Heart left ventricle (tissue), 13 donors: ENCODE results near the gene WWOX.

Experiments
- POLR2A ChIP-seq, 2 donors: fragments of 450-650 bp; IDR thresholded peaks; one replicate each; pipeline ENCODE4 v1.6.1; 2017; ENCODE audit warnings: antibody characterized with exemption in 2 of 2, mild to moderate bottlenecking in 2 of 2, moderate library complexity in 2 of 2
- TF ChIP-seq, protein P1 (sequence below), 12 donors: fragments of 200-600 bp; sonication (generic) in 4 of 12; IDR thresholded peaks; one replicate each; pipeline versions ENCODE4 v1.5.0 to v1.8.0; 2018 to 2022; ENCODE audit warnings: antibody characterized with exemption in 12 of 12, mild to moderate bottlenecking in 5 of 12
- donor health status: ischemic (EF 13 %, LVEDD 7.1; RV severe dilation, severe dysfunction).
- donor health status: DM: no; HTN: yes; CAD: no.
- donor health status: DM: no; HTN: no; CAD: no.
- donor health status: ischemic (EF 25% LVEDD 6.9; RV normal size, moderate dysfunction).
- donor health status: ischemic (EF 25% LVEDD 5.7; RV mildly dilated, moderate dysfunction).
- donor health status: ischemic (EF 35%, LVEDD 5.7; RV mildly dilated, moderate dysfunction).
- donor health status: nonischemic (EF 11% LVEDD 7.7; RV severe dilation, severe dysfunction).
- donor health status: DM: yes; HTN: yes; CAD: no.
- donor health status: PGD.
- donor health status: ischemic (EF 29% LVEDD 5.4; RV normal size, mild dysfunction).
- donor health status: nonischemic (EF 23%, LVEDD 6.1; RV moderate dilation, normal function).

DNA sequence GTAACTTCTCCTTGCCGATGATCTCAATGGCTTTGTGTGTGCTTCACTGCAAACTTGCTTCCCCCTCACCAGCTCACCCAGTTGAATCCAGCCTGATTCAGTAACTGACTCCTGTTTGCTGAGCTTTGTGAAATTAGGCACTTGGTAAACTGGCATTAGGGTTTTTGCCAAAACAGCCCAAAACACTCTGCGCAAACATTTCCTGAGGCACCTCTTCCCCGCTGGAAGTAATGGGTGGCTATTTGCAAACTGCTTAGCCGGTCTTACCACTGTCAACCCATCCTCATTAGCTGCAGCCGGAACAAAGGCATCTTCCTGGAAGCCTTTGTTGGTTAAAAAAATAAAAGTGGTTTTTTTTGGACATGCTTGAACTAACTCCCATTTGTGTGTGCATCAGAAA, 1147.9 kb downstream of the WWOX start:
- TF ChIP-seq, protein P1, sequence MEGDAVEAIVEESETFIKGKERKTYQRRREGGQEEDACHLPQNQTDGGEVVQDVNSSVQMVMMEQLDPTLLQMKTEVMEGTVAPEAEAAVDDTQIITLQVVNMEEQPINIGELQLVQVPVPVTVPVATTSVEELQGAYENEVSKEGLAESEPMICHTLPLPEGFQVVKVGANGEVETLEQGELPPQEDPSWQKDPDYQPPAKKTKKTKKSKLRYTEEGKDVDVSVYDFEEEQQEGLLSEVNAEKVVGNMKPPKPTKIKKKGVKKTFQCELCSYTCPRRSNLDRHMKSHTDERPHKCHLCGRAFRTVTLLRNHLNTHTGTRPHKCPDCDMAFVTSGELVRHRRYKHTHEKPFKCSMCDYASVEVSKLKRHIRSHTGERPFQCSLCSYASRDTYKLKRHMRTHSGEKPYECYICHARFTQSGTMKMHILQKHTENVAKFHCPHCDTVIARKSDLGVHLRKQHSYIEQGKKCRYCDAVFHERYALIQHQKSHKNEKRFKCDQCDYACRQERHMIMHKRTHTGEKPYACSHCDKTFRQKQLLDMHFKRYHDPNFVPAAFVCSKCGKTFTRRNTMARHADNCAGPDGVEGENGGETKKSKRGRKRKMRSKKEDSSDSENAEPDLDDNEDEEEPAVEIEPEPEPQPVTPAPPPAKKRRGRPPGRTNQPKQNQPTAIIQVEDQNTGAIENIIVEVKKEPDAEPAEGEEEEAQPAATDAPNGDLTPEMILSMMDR (IDR thresholded peaks at IDR 0.05) = no peak
- no peak for TF ChIP-seq POLR2A (IDR thresholded peaks at IDR 0.05)
